H1 (cell line): ENCODE results near the gene PEX1. TPM values are rescaled to one million over a fixed set of nuclear protein-coding genes. Genes with fewer than 3 reads are reported as not detected.

Source experiments
- polyA plus RNA-seq, 7 experiments: library from polyadenylated mRNA; depleted of rRNA in 3 of 7; stranded (reverse) in 5 of 7; unstranded in 2 of 7; fragments of >200 nt in 5 of 7; fragments of 200-250 nt in 2 of 7; gene quantifications; 1 replicate in 5 of 7; 2 replicates in 1 of 7; 4 replicates in 1 of 7; pipeline versions ENCODE4 v1.2.1 to v1.2.3, GENCODE V29; 2011 to 2013; ENCODE audit warnings: missing spikeins in 2 of 7, mixed read lengths in 2 of 7
- total RNA-seq: library from RNA; stranded (reverse); fragmentation: NEBNext Ultra II Directional; extraction: Animal tissue kit (Norgen Biotek cat#: 25700); gene quantifications from 2 replicates; pipeline ENCODE4 v1.2.1, GENCODE V29; 2021
- TF ChIP-seq, protein P1 (sequence below): fragments of 300-600 bp; sonication (generic); IDR thresholded peaks from 2 replicates; pipeline ENCODE4 v1.7.1; 2012; ENCODE audit warnings: low read length, moderate library complexity, mild to moderate bottlenecking, inconsistent platforms; ENCODE audit not compliant: insufficient replicate concordance

Gene PEX1
- total and polyA plus RNA-seq, 2 of the 8 experiments (the other 6 are each of a cell fraction or from before 2014, with no cell fraction given) = 16.4 to 23.9 TPM

DNA sequence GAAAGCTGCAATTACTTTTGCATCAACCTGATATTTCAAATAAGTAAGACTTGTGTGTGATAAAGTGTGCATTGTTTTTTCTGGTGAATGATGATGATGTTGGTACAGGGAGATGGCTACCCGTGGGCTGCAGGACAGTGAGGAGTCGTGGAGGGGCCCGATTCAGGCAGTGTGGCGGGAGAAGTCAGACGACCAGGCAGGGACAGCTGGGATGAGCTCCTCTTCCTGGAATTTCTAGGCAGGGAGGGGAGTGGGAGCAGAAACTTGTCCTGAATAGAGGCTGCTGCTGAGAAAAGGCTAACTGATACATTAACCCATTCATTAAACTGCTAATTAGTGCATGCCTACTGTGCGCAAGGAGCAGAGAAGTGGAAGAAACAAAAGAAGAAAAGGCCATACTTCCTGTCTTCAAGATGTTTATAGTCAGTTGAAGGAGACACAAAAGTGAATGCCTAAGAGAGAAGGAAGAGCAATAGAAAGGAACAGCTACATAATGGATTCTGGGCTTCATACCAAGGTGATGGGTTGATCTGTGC lies 90.3 kb downstream of the PEX1 start (continued):
- TF ChIP-seq, protein P1, sequence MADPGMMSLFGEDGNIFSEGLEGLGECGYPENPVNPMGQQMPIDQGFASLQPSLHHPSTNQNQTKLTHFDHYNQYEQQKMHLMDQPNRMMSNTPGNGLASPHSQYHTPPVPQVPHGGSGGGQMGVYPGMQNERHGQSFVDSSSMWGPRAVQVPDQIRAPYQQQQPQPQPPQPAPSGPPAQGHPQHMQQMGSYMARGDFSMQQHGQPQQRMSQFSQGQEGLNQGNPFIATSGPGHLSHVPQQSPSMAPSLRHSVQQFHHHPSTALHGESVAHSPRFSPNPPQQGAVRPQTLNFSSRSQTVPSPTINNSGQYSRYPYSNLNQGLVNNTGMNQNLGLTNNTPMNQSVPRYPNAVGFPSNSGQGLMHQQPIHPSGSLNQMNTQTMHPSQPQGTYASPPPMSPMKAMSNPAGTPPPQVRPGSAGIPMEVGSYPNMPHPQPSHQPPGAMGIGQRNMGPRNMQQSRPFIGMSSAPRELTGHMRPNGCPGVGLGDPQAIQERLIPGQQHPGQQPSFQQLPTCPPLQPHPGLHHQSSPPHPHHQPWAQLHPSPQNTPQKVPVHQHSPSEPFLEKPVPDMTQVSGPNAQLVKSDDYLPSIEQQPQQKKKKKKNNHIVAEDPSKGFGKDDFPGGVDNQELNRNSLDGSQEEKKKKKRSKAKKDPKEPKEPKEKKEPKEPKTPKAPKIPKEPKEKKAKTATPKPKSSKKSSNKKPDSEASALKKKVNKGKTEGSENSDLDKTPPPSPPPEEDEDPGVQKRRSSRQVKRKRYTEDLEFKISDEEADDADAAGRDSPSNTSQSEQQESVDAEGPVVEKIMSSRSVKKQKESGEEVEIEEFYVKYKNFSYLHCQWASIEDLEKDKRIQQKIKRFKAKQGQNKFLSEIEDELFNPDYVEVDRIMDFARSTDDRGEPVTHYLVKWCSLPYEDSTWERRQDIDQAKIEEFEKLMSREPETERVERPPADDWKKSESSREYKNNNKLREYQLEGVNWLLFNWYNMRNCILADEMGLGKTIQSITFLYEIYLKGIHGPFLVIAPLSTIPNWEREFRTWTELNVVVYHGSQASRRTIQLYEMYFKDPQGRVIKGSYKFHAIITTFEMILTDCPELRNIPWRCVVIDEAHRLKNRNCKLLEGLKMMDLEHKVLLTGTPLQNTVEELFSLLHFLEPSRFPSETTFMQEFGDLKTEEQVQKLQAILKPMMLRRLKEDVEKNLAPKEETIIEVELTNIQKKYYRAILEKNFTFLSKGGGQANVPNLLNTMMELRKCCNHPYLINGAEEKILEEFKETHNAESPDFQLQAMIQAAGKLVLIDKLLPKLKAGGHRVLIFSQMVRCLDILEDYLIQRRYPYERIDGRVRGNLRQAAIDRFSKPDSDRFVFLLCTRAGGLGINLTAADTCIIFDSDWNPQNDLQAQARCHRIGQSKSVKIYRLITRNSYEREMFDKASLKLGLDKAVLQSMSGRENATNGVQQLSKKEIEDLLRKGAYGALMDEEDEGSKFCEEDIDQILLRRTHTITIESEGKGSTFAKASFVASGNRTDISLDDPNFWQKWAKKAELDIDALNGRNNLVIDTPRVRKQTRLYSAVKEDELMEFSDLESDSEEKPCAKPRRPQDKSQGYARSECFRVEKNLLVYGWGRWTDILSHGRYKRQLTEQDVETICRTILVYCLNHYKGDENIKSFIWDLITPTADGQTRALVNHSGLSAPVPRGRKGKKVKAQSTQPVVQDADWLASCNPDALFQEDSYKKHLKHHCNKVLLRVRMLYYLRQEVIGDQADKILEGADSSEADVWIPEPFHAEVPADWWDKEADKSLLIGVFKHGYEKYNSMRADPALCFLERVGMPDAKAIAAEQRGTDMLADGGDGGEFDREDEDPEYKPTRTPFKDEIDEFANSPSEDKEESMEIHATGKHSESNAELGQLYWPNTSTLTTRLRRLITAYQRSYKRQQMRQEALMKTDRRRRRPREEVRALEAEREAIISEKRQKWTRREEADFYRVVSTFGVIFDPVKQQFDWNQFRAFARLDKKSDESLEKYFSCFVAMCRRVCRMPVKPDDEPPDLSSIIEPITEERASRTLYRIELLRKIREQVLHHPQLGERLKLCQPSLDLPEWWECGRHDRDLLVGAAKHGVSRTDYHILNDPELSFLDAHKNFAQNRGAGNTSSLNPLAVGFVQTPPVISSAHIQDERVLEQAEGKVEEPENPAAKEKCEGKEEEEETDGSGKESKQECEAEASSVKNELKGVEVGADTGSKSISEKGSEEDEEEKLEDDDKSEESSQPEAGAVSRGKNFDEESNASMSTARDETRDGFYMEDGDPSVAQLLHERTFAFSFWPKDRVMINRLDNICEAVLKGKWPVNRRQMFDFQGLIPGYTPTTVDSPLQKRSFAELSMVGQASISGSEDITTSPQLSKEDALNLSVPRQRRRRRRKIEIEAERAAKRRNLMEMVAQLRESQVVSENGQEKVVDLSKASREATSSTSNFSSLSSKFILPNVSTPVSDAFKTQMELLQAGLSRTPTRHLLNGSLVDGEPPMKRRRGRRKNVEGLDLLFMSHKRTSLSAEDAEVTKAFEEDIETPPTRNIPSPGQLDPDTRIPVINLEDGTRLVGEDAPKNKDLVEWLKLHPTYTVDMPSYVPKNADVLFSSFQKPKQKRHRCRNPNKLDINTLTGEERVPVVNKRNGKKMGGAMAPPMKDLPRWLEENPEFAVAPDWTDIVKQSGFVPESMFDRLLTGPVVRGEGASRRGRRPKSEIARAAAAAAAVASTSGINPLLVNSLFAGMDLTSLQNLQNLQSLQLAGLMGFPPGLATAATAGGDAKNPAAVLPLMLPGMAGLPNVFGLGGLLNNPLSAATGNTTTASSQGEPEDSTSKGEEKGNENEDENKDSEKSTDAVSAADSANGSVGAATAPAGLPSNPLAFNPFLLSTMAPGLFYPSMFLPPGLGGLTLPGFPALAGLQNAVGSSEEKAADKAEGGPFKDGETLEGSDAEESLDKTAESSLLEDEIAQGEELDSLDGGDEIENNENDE = no peak
- TF ChIP-seq, all 59 proteins: peak for 2
